ENCODE data around the gene ANKRD13D.

The ANKRD13D gene

GRCh38 chr11:67274768-67275605 is 14.1 kb upstream of the ANKRD13D start:
- DNase-seq = peak; percentile 21

DNA sequence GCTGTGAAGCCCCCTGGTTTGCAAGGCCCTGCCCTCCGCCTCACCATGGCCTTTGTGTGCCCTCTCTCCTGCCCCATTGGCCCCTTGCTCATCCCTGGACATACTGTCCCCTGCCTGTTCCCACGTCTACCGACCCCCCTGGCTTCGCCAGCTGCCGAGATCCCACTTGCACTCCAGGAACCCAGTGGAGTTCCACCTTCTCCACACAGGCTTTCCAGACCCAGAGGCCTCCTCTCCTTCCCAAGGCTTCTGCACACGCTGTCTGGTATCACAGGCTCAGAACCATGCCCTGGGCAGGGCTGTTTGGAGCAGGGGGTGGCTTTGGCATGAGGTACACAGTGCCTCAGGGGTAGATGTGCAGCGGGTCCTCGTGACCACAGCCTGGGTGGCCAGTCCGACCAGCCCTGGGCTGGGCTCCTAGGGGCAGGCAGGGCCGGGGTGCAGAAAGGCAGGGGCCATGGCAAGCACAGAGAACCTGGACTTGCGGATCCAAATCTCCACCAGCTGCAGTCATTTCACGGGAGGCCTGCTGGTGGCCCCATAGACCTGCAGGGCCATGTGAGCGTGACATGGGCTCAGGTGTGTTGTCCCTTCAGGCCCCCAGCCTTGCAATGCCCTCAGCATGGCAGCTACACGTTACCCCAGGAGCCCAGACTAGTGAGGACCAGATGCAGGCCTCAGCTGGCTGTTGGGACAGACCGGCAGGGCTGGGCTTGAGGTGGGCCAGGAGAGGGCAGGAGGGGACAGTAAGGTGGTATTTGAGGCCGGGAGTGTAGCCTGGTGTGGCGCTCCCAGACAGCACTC is 13.3 kb upstream of the ANKRD13D start:
- DNase-seq = peak; percentile 55

GRCh38 chr11:67276781-67277230 is 12.3 kb upstream of the ANKRD13D start:
- peak; percentile 62 for DNase-seq

- peak; percentile 88 for DNase-seq
These were observed 11.7 kb upstream of the ANKRD13D start for GRCh38 chr11:67277231-67277961.

GRCh38 chr11:67278135-67278938 is 10.8 kb upstream of the ANKRD13D start:
- no peak for DNase-seq

GRCh38 chr11:67278939-67279588 is 10.0 kb upstream of the ANKRD13D start:
- no peak for DNase-seq

GRCh38 chr11:67279589-67280340 is 9.3 kb upstream of the ANKRD13D start:
- no peak for DNase-seq

GRCh38 chr11:67280341-67280787 is 8.7 kb upstream of the ANKRD13D start:
- DNase-seq = peak; percentile 18

GRCh38 chr11:67280788-67281551 is 8.1 kb upstream of the ANKRD13D start:
- peak; percentile 17 for DNase-seq

DNA sequence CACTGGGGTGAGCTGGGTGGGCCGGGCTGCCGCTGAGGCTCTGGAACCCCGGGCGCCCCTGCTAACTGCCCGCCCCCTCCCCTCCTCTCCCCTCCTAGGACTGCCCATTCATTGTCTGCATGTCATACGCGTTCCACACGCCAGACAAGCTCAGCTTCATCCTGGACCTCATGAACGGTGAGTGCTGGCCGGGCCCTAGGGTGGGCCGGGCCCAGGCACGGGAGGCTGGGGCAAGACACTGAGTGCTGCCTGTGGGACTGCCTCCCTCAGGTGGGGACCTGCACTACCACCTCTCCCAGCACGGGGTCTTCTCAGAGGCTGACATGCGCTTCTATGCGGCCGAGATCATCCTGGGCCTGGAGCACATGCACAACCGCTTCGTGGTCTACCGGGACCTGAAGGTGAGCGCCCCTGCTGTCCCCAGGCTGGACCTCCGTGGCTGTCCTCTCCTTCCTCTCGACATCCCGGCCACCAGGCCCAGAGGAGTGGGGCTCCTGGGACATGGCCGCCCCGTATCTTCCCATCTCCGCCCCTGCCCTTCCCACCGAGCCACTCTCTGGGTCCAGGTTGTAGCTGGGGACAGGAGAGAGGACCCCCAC is 7.5 kb upstream of the ANKRD13D start:
- peak; percentile 14 for DNase-seq

- DNase-seq = peak; percentile 14
These were observed 6.8 kb upstream of the ANKRD13D start for GRCh38 chr11:67282155-67282875.

DNA sequence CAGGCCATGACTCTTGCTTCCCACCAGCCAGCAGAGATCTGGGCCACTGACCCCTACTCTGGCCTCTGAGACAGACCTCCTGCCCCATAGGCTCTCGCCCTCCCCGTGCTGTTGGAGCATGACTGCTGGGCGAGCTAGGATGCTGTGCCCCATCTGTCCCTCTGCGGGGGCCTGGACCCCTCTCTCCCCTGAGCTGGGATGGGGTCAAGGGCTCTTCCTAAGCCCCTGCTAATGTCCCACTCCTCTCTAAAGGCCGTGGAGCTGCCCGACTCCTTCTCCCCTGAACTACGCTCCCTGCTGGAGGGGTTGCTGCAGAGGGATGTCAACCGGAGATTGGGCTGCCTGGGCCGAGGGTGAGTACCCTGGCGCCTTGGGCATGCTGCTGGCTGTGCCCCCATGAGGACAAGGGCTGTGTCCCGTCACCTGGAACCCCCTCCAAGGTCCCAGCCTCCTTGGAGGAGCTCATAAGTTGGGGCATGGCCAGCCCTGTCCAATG is 6.2 kb upstream of the ANKRD13D start:
- DNase-seq = no peak

DNA sequence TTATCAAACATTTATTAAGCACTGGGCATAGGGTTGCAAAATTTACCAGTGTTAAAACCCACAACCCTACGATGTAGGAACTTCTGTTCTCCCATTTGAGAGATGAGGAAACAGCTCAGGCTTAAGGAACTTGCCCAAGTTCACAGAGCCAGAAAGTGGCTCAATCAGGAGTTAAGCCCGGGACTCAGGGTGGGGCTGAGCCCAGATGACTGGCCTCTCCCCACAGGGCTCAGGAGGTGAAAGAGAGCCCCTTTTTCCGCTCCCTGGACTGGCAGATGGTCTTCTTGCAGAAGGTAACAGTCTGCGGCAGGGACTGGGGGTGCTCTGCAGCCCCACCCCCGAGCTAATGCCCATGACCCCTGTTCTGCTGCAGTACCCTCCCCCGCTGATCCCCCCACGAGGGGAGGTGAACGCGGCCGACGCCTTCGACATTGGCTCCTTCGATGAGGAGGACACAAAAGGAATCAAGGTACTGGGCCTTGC is 5.6 kb upstream of the ANKRD13D start:
- no peak for DNase-seq

- DNase-seq = no peak
These were observed 4.1 kb upstream of the ANKRD13D start for GRCh38 chr11:67284811-67285540.

- DNase-seq = peak; percentile 58
These were observed 3.3 kb upstream of the ANKRD13D start for GRCh38 chr11:67285541-67286498.

DNA sequence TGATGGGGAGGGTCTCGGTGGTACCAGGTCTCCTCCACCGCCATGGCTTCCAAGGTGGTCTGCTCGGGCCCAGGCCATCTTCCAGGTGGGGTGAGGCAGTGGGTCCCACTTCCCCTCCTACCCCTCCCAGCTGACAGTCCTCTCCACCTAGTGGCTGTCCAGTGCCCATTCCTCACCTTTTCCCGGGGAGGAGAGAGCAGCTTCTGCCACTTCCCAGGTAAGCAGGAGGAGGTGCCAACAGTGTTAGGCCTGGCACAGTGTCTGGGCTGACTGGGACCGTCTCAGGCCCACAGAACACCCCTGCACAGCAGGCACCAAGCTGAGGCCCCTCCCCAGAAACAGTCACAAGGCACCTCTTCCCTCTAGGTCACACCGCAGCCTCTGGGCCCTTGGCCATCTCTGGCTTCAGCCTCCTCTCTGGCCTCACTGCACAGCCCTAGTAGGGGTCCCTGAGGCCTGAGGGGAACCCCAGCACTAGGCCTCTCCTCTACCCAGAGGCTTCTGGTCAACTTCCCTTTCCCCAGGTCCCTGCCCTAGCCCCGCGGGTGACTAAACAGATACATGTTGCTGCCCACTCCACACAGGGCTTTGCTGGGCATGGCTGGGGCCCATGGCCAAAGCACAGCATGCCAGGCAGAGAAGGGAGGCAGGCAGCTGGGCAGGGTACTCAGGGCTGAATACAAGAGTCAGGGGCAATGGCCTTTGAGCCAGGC is 2.3 kb upstream of the ANKRD13D start:
- no peak for DNase-seq
